NCI-H1436 treated with DMSO at 0.1 percent for 48 hours (cell line): ENCODE data around the gene WIF1.

ENCODE experiments used
- DNase-seq: peaks from one replicate; lab custom pipeline; 2025; lab: John Stamatoyannopoulos, UW

The WIF1 gene

GRCh38 chr12:65121049-65121955 lies at the start of gene WIF1:
Gene WIF1 (minus strand): TSS chr12:65121305. CDS start chr12:65121191, 114 bp downstream.
- DNase-seq = no peak

DNA sequence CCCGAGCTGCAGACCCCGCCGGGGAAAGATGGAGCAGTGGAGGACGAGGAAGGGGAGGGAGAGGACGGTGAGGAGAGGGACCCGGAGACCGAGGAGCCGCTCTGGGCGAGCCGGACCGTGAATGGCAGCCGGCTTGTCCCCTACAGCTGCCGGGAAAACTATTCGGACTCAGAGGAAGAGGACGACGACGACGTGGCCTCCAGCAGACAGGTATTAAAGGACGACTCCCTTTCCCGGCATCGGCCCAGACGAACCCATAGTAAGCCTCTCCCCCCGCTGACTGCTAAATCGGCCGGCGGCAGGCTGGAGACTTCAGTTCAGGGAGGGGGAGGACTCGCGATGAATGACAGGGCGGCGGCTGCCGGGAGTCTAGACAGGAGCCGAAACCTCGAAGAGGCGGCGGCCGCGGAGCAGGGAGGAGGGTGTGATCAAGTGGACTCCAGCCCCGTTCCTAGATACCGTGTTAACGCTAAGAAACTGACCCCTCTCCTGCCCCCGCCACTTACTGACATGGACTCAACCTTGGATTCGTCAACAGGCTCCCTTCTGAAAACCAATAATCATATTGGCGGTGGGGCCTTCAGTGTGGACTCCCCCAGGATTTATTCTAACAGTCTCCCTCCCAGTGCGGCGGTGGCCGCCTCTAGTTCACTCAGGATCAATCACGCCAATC lies 49.2 kb upstream of the WIF1 start:
- no peak for DNase-seq

GRCh38 chr12:65169320-65170208 lies 48.5 kb upstream of the WIF1 start, which contains the start of gene LEMD3:
Gene LEMD3 (plus strand): TSS chr12:65169583. CDS start chr12:65169597, 14 bp downstream.
- peak; percentile 82 for DNase-seq

GRCh38 chr12:65168681-65169319 lies 47.7 kb upstream of the WIF1 start:
- DNase-seq = no peak

DNA sequence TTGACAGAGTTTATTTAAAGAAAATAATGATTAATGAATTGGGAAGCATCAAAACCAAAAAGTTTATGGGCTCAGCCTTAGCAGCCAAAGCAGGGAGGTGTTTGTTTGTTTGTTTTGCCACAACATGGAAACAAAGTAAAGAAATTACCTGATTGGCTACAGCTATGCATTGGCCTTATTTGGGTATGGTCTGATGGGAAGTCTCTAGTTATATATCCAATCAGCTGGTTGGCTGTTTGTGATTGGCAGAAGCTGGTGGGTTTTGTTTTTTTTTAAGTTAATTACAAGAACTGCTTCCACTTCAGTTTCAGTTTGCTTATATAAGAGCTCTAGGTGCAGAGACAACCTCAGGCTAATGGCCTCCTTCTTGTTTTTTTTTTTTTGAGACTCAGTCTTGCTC lies 43.7 kb upstream of the WIF1 start:
- no peak for DNase-seq

GRCh38 chr12:65164244-65164643 lies 43.1 kb upstream of the WIF1 start:
- DNase-seq = no peak

GRCh38 chr12:65162609-65163008 lies 41.5 kb upstream of the WIF1 start:
- DNase-seq = no peak

DNA sequence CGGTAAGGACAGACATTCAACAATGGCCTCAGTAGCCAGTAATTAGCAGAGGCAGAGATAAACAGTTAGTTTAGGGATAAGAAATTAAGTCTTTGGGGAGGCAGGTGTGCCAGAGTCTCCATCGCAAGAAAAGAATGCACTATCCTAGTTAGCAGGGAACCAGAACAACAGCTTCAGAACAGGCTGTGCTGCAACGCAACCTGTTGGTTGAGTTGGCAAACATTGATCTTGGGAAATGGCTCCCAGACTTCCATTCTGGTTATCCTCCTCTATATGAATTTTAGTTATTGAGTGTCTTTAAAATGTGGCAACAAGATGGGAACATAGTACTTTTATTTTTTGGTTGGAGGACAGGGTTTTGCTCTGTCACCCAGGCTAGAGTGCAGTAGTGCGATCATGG lies 36.0 kb upstream of the WIF1 start:
- no peak for DNase-seq

DNA sequence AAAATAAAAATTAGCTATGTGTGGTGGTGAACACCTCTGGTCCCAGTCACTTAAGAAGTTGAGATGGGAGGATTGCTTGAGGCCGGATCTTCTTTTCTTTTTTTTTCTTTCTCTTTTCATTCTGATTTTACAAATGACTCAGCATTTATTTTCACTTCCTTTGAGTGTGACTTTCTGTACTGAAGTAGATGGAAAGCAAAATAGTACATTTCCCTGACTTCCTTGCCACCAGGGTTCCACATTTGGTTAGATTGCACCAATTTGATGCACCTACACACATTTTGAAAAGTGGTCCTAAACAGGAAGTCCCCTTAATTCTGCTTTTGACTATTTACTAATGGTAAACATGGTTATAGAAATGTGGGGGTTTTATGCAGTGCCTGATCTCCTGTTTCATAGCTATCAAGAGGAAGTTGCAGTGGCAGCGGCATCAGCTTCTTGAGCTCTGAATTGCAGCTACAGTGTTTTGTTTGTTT lies 35.3 kb upstream of the WIF1 start:
- no peak for DNase-seq

DNA sequence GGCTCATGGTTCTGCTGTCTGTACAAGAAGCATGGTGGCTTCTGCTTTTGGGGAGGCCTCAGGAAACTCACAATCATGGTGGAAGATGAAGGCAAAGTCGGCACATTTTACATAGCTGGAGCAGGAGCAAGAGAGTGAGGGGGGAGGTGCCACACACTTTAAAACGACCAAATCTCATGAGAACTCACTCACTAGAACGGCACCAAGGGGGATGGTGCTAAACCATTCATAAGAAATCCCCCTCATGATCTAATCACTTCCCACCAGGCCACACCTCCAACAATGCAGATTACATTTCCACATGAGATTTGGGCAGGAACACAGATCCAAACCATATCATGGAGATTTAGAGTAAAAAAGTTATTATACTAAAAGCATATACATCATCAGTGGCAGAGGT lies 34.7 kb upstream of the WIF1 start:
- no peak for DNase-seq

GRCh38 chr12:65152596-65152995 lies 31.5 kb upstream of the WIF1 start:
- DNase-seq = no peak

DNA sequence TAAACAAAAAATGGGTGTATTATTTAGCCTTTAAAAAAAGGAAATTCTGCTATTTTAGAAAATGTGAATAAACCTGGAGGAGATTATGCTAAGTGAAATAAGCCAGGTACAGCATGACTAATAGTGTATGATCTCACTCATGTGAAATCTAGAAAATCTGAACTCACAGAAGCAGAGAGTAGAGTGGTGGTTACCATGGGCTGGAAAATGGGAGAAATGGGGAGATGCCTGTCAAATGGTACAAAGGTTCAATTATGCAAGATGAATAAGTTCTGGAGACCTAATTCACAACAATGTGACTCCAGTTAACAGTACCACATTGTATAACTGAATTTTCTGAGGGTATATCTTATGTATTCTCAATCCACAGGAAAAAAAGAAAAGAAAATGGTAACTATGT lies 30.9 kb upstream of the WIF1 start:
- DNase-seq = no peak

DNA sequence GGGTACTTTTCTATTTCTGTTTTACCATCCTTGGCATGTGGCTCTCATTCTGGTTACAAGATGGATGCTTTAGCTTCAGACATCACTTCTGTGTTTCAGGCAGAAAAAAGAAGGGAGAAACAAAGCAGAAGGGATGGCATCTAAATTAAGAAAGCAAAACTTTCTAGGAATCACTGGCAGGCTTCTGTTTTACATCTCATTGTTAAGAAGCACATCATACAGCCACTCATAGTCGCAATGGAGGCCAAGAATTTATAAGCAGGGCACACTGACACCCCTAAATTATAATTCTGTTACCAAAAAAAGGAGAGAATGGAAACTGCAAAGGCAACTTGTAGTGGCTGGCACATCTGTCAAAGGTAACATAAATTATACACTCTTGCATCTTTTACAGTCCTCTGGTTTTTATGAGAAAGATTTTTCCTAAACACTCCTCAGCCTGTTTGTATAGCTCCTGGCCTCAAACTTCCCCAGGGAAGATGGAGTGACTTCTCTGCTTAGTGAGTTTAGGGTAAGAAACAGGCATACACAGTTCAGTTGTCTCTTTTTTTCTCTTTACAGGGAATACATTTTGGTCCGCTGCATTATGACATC lies 26.3 kb upstream of the WIF1 start:
- DNase-seq = no peak

DNA sequence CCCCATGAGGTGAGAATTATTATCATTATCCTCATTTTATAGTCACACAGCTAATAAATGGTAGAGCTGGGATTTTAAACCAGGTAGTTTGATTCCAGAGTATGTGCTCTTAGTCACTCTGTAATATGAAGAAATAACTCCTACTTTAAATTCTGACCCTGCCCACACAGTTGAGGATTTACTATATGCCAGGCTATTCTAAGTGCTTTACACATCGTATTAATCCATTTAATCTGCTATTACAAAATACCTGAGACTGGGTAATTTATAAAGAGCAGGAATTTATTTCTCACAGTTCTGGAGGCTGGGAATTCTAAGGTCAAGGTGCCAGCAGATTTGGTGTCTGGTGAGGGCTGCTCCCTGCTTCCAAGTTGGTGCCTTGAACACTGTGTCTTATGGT lies 19.6 kb upstream of the WIF1 start:
- DNase-seq = no peak

- no peak for DNase-seq
Measured at GRCh38 chr12:65139389-65139788, 18.3 kb upstream of the WIF1 start.

- no peak for DNase-seq
Measured at GRCh38 chr12:65133879-65134278, 12.8 kb upstream of the WIF1 start.

DNA sequence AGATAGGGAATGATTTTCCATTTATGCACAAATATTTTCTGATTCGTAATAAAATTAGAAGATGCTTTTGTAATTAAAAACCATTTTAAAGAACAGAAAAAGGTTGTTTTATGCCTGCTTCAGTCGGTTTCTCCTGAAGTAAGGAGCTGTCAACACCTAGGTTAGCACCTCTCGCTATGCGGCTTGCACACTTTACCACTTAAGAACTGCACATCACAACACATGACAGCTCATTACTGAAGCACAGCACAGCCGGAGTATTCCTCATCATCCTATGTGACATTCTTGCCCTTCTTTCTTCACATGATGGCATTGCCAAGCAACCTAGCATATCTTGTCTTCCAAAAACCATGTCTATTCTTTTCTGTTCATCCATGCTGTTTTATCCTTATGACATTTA lies 5.4 kb upstream of the WIF1 start:
- no peak for DNase-seq

GRCh38 chr12:65125975-65126374 lies 4.9 kb upstream of the WIF1 start:
- no peak for DNase-seq

DNA sequence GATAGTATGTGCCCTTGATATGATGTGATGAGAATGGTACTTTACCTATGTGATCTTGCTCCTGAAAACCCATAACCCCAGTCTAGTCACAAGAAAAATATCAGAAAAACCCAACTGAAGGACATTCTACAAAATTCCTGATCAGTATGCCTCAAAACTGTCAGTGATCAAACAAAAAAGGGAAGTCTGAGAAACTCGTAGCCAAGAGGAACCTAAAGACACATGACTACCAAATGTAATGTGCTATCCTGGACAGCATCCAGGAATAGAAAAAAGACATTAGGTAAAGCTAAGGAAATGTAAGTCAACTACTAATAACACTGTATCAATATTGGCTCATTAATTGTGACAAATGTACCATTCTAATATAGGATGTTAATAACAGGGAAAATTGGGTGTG lies 4.1 kb upstream of the WIF1 start:
- no peak for DNase-seq

- no peak for DNase-seq
Measured at GRCh38 chr12:65123435-65124063, 2.4 kb upstream of the WIF1 start.

DNA sequence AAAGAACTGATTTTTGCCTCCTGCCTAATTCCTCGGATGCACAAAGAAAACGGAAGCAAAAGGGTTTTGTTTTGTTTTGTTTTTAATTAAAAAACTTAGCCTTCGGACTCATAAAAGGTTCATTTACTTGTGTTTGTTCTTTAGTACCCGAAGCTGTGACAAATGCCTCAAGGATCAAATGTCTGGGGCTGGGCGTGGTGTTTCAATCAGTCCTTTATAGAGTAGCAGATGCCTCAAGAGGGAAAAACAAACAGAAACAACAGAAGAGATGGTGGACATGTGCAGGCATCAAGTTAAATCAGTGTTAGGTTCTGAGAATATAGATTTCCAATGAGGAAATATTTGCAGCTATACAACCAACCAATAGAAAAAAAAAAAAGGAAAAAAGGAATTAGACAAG lies 1.6 kb upstream of the WIF1 start:
- no peak for DNase-seq
